Measurements from ENCODE around the gene VWC2L. TPM values are rescaled to one million over a fixed set of nuclear protein-coding genes. Genes with fewer than 3 reads are reported as not detected.

The VWC2L gene
- total and polyA plus RNA-seq, 2 of the 8 experiments (the other 6 are each of a cell fraction or from before 2014, with no cell fraction given), result not detected

DNA sequence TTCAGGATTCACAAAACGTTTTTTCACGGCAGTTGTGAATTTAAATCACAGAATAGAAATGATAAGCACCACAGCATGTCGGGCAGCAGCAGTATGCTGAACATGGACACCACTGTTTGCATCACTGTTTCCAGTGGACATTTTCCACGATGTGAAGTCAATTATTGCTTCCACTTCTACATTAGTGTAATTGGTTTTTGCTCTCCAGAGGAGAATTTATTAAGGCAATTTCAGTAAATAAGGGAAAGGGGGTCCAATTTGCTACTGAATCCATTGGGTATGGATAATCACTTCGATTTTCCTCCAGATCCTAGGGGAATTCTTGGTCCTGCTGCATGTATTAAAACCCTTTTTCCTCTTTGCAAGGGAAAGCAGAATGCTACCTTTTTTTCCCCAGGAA is 30.2 kb upstream of the VWC2L start (continued):
- no peak for TF ChIP-seq RNF2 (IDR thresholded peaks at IDR 0.05; ENCODE audit: borderline replicate concordance, low read depth, low read length, missing control alignments, poor library complexity, severe bottlenecking)
- TF ChIP-seq, protein P1, sequence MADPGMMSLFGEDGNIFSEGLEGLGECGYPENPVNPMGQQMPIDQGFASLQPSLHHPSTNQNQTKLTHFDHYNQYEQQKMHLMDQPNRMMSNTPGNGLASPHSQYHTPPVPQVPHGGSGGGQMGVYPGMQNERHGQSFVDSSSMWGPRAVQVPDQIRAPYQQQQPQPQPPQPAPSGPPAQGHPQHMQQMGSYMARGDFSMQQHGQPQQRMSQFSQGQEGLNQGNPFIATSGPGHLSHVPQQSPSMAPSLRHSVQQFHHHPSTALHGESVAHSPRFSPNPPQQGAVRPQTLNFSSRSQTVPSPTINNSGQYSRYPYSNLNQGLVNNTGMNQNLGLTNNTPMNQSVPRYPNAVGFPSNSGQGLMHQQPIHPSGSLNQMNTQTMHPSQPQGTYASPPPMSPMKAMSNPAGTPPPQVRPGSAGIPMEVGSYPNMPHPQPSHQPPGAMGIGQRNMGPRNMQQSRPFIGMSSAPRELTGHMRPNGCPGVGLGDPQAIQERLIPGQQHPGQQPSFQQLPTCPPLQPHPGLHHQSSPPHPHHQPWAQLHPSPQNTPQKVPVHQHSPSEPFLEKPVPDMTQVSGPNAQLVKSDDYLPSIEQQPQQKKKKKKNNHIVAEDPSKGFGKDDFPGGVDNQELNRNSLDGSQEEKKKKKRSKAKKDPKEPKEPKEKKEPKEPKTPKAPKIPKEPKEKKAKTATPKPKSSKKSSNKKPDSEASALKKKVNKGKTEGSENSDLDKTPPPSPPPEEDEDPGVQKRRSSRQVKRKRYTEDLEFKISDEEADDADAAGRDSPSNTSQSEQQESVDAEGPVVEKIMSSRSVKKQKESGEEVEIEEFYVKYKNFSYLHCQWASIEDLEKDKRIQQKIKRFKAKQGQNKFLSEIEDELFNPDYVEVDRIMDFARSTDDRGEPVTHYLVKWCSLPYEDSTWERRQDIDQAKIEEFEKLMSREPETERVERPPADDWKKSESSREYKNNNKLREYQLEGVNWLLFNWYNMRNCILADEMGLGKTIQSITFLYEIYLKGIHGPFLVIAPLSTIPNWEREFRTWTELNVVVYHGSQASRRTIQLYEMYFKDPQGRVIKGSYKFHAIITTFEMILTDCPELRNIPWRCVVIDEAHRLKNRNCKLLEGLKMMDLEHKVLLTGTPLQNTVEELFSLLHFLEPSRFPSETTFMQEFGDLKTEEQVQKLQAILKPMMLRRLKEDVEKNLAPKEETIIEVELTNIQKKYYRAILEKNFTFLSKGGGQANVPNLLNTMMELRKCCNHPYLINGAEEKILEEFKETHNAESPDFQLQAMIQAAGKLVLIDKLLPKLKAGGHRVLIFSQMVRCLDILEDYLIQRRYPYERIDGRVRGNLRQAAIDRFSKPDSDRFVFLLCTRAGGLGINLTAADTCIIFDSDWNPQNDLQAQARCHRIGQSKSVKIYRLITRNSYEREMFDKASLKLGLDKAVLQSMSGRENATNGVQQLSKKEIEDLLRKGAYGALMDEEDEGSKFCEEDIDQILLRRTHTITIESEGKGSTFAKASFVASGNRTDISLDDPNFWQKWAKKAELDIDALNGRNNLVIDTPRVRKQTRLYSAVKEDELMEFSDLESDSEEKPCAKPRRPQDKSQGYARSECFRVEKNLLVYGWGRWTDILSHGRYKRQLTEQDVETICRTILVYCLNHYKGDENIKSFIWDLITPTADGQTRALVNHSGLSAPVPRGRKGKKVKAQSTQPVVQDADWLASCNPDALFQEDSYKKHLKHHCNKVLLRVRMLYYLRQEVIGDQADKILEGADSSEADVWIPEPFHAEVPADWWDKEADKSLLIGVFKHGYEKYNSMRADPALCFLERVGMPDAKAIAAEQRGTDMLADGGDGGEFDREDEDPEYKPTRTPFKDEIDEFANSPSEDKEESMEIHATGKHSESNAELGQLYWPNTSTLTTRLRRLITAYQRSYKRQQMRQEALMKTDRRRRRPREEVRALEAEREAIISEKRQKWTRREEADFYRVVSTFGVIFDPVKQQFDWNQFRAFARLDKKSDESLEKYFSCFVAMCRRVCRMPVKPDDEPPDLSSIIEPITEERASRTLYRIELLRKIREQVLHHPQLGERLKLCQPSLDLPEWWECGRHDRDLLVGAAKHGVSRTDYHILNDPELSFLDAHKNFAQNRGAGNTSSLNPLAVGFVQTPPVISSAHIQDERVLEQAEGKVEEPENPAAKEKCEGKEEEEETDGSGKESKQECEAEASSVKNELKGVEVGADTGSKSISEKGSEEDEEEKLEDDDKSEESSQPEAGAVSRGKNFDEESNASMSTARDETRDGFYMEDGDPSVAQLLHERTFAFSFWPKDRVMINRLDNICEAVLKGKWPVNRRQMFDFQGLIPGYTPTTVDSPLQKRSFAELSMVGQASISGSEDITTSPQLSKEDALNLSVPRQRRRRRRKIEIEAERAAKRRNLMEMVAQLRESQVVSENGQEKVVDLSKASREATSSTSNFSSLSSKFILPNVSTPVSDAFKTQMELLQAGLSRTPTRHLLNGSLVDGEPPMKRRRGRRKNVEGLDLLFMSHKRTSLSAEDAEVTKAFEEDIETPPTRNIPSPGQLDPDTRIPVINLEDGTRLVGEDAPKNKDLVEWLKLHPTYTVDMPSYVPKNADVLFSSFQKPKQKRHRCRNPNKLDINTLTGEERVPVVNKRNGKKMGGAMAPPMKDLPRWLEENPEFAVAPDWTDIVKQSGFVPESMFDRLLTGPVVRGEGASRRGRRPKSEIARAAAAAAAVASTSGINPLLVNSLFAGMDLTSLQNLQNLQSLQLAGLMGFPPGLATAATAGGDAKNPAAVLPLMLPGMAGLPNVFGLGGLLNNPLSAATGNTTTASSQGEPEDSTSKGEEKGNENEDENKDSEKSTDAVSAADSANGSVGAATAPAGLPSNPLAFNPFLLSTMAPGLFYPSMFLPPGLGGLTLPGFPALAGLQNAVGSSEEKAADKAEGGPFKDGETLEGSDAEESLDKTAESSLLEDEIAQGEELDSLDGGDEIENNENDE (IDR thresholded peaks at IDR 0.05; ENCODE audit: insufficient replicate concordance, low read length), result no peak
- no peak for TF ChIP-seq GTF2F1 (IDR thresholded peaks at IDR 0.05; ENCODE audit: borderline replicate concordance, low read depth, low read length)
- TF ChIP-seq MAFK (IDR thresholded peaks at IDR 0.05; ENCODE audit: low read depth, low read length), result no peak
- TF ChIP-seq JUND (IDR thresholded peaks at IDR 0.05; ENCODE audit: low read length), result no peak
- TF ChIP-seq CEBPB (IDR thresholded peaks at IDR 0.05; ENCODE audit: low read depth, low read length), result no peak
- TF ChIP-seq TAF7 (optimal IDR thresholded peaks at IDR 0.05; ENCODE audit: borderline replicate concordance, low read depth, low read length), result no peak
- TF ChIP-seq, protein P2, sequence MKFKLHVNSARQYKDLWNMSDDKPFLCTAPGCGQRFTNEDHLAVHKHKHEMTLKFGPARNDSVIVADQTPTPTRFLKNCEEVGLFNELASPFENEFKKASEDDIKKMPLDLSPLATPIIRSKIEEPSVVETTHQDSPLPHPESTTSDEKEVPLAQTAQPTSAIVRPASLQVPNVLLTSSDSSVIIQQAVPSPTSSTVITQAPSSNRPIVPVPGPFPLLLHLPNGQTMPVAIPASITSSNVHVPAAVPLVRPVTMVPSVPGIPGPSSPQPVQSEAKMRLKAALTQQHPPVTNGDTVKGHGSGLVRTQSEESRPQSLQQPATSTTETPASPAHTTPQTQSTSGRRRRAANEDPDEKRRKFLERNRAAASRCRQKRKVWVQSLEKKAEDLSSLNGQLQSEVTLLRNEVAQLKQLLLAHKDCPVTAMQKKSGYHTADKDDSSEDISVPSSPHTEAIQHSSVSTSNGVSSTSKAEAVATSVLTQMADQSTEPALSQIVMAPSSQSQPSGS (IDR thresholded peaks at IDR 0.05; ENCODE audit: low read length), result no peak
- no peak for TF ChIP-seq SIRT6 (IDR thresholded peaks at IDR 0.05; ENCODE audit: low read length)

Measured in H1 (cell line).